Measurements from ENCODE around the gene ARHGEF28. TPM values are rescaled to one million over a fixed set of nuclear protein-coding genes. Genes with fewer than 3 reads are reported as not detected.

The ARHGEF28 gene
- total and polyA plus RNA-seq, 2 of the 13 experiments (the other 11 are each of a cell fraction or from before 2014, with no cell fraction given), result 17.4 to 34.1 TPM

GRCh38 chr5:73796164-73797131 lies 170.5 kb downstream of the ARHGEF28 start (continued):
- TF ChIP-seq ZNF142 (CRISPR knock-in tag; IDR thresholded peaks at IDR 0.05) (no peak), ZNF629 (CRISPR knock-in tag; conservative IDR thresholded peaks at IDR 0.05) (no peak), CEBPG (CRISPR knock-in tag; IDR thresholded peaks at IDR 0.05) (peak; percentile 93), ZNF260 (CRISPR knock-in tag; IDR thresholded peaks at IDR 0.05; ENCODE audit: borderline replicate concordance, low read depth) (no peak), ZNF687 (CRISPR knock-in tag; IDR thresholded peaks at IDR 0.05) (peak; percentile 53), XBP1 (CRISPR knock-in tag; IDR thresholded peaks at IDR 0.05) (no peak), FOXJ3 (CRISPR knock-in tag; IDR thresholded peaks at IDR 0.05; ENCODE audit: borderline replicate concordance) (0 out of 2 replicates have a peak, but pooled peaks have one; percentile 34), RORA (CRISPR knock-in tag; IDR thresholded peaks at IDR 0.05) (no peak), IRF2 (CRISPR knock-in tag; IDR thresholded peaks at IDR 0.05) (no peak), ZNF18 (CRISPR knock-in tag; IDR thresholded peaks at IDR 0.05; ENCODE audit: insufficient replicate concordance) (no peak)
